Tibial nerve (tissue), 4 donors: ENCODE results near the gene NEUROG2. TPM values are rescaled to one million over a fixed set of nuclear protein-coding genes. Genes with fewer than 3 reads are reported as not detected.
A peak's percentile ranks its signal among the peaks of the same experiment; 100 is the strongest.

Experiments used
- DNase-seq, 2 donors: peaks; one replicate each; pipeline ENCODE4 v3.0.0-alpha.2; 2019; ENCODE audit warnings: low spot score in 2 of 2
- H3K27ac ChIP-seq, 4 donors: fragments of 200-600 bp; sonication (generic) in 3 of 4; one replicate each; pipeline ENCODE4 v1.5.1; 2017 to 2019; ENCODE audit warnings: mild to moderate bottlenecking in 1 of 4
- H3K27me3 ChIP-seq, 2 donors: fragments of 200-600 bp; sonication (generic) in 1 of 2; one replicate each; pipeline versions ENCODE4 v1.5.1 to v1.6.0; 2017 to 2019
- H3K36me3 ChIP-seq, 3 donors: fragments of 200-600 bp; sonication (generic); one replicate each; pipeline ENCODE4 v1.5.1; 2018 to 2019
- H3K4me1 ChIP-seq, 4 donors: fragments of 200-600 bp; sonication (generic) in 3 of 4; one replicate each; pipeline ENCODE4 v1.5.1; 2017 to 2019
- H3K4me3 ChIP-seq, 4 donors: fragments of 200-600 bp; sonication (generic) in 3 of 4; one replicate each; pipeline ENCODE4 v1.5.1; 2017 to 2019; ENCODE audit warnings: mild to moderate bottlenecking in 1 of 4, moderate library complexity in 1 of 4
- H3K9me3 ChIP-seq, 4 donors: fragments of 200-600 bp; sonication (generic) in 3 of 4; one replicate each; pipeline ENCODE4 v1.5.1; 2017 to 2019
- CTCF ChIP-seq, 5 experiments: fragments of 200-600 bp in 3 of 5; fragments of 450-650 bp in 2 of 5; sonication (generic) in 3 of 5; IDR thresholded peaks; one replicate each; pipeline ENCODE4 v1.5.1; 2016 to 2019; ENCODE audit warnings: antibody characterized with exemption in 5 of 5, mild to moderate bottlenecking in 3 of 5, moderate library complexity in 2 of 5
- EP300 ChIP-seq, 2 donors: sonication (generic); formaldehyde crosslinking; IDR thresholded peaks; one replicate each; pipeline ENCODE4 v1.6.1; 2017; ENCODE audit warnings: antibody characterized with exemption in 2 of 2, mild to moderate bottlenecking in 1 of 2
- POLR2A ChIP-seq, 2 donors: fragments of 450-650 bp; IDR thresholded peaks; one replicate each; pipeline ENCODE4 v1.6.1; 2017; ENCODE audit warnings: antibody characterized with exemption in 2 of 2, mild to moderate bottlenecking in 2 of 2, moderate library complexity in 2 of 2
- WGBS, 2 donors: methylation state at CpG; one replicate each; pipeline ENCODE4 v1.1.5; 2018; 5-methylcytosine and 5-hydroxymethylcytosine counted together
- total RNA-seq, 4 donors: library from RNA; depleted of rRNA; stranded (reverse); fragments of >200 nt; gene quantifications; one replicate each; pipeline ENCODE4 v1.1.0, GENCODE V29; 2016

Gene NEUROG2
- total RNA-seq, 4 donors from 2014 or later: not detected

- peaks cover 0 to 59% (median 38%) of the 10 kb centered on the region in 4 donors for H3K4me1 ChIP-seq
- peaks cover 0 to 2% (median 1%) of the 10 kb centered on the region in 4 donors for H3K9me3 ChIP-seq
- H3K27ac ChIP-seq: no peak overlapping the region
- H3K4me3 ChIP-seq: peak overlapping the region; percentile 15 to 55 (median 40)
- no peaks in the 10 kb centered on the region for H3K36me3 ChIP-seq
- H3K27me3 ChIP-seq: peaks cover 2 to 99% of the 10 kb centered on the region in 2 donors
- WGBS, 2 donors: 2 to 3% methylated on average over 14 to 16 of the region's 52 CpGs
- no peak for DNase-seq
- TF ChIP-seq CTCF (IDR thresholded peaks at IDR 0.05): no peak
- no peak for TF ChIP-seq POLR2A (IDR thresholded peaks at IDR 0.05)
- no peak for TF ChIP-seq EP300 (IDR thresholded peaks at IDR 0.05)
These were observed 1.3 kb downstream of the NEUROG2 start for GRCh38 chr4:112514647-112515197.

DNA sequence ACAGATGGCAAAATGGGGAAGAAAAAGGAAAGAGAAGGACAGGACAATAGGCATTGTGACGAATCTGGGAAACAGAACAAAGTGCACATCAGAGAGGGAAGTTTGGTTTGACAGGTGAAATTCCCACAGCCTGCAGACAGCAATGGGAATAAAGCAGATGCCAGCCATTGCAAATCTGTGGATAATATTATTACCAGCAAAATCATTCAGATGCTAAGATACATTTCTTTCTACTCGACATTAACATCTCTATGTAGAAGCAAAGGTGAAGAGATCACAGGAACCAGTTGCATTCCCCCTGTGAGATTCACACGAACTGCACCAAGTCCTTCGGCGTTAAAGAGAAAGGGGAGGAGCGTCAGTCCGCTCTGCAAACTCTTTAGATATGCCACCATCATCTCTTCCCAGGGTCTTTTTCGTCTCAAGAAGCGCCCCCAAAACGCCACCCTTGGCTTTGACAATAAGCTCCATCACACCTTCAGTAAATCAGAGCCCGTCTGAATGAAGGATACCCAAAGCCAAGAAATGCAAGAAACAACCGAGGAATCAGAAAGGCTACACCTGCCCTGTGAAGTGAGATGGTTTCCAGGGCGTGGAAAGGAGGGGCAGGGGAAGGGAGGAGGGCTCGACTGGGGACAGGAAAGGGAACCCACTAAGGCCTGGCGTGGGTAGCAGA is 1.9 kb downstream of the NEUROG2 start:
- Histone ChIP-seq H3K4me3 (peak overlapping the region in 2 of 4 donors; percentile 49 to 55), H3K4me1 (peaks cover 0 to 65% (median 40%) of the 10 kb centered on the region in 4 donors), H3K27me3 (peaks cover 2 to 99% of the 10 kb centered on the region in 2 donors), H3K36me3 (no peaks in the 10 kb centered on the region), H3K9me3 (no peaks in the 10 kb centered on the region), H3K27ac (no peak overlapping the region)
- TF ChIP-seq EP300 (IDR thresholded peaks at IDR 0.05) (no peak), CTCF (IDR thresholded peaks at IDR 0.05) (no peak), POLR2A (IDR thresholded peaks at IDR 0.05) (no peak)
- WGBS, 2 donors: 6 to 10% methylated on average over 15 of the region's 15 CpGs
- no peak for DNase-seq

- H3K27me3 ChIP-seq: peaks cover 4 to 98% of the 10 kb centered on the region in 2 donors
- peaks cover 0 to 61% (median 33%) of the 10 kb centered on the region in 4 donors for H3K4me1 ChIP-seq
- no peak overlapping the region for H3K27ac ChIP-seq
- no peak for DNase-seq
- H3K4me3 ChIP-seq: no peak overlapping the region
- no peaks in the 10 kb centered on the region for H3K36me3 ChIP-seq
- WGBS, 2 donors: 80 to 81% methylated on average over 4 of the region's 4 CpGs
- no peaks in the 10 kb centered on the region for H3K9me3 ChIP-seq
- no peak for TF ChIP-seq CTCF (IDR thresholded peaks at IDR 0.05)
- no peak for TF ChIP-seq POLR2A (IDR thresholded peaks at IDR 0.05)
- no peak for TF ChIP-seq EP300 (IDR thresholded peaks at IDR 0.05)
These were observed 4.2 kb downstream of the NEUROG2 start for GRCh38 chr4:112511803-112512118.

- peak overlapping the region in 2 of 4 donors; percentile 14 to 38 for H3K4me3 ChIP-seq
- 40 to 43% methylated on average over 35 to 40 of the region's 40 CpGs for WGBS, 2 donors
- peaks cover 0 to 56% (median 28%) of the 10 kb centered on the region in 4 donors for H3K4me1 ChIP-seq
- H3K36me3 ChIP-seq: no peaks in the 10 kb centered on the region
- H3K27ac ChIP-seq: no peak overlapping the region
- DNase-seq: no peak
- TF ChIP-seq CTCF (IDR thresholded peaks at IDR 0.05) (no peak), POLR2A (IDR thresholded peaks at IDR 0.05) (no peak), EP300 (IDR thresholded peaks at IDR 0.05) (no peak)
- H3K27me3 ChIP-seq: peaks cover 4 to 97% of the 10 kb centered on the region in 2 donors
- no peaks in the 10 kb centered on the region for H3K9me3 ChIP-seq
These were observed 4.7 kb downstream of the NEUROG2 start for GRCh38 chr4:112511093-112511802.
